ENCODE data around the gene C9orf78. TPM values are rescaled to one million over a fixed set of nuclear protein-coding genes. Genes with fewer than 3 reads are reported as not detected.
"Not testable (repeated sequence)": the region's sequence is repeated elsewhere in the genome, so short reads cannot be mapped to it uniquely, and the experiment has no call there.

Gene C9orf78
- total RNA-seq, 4 donors from 2014 or later: 44.1 to 98.0 (median 45.0) TPM

- ATAC-seq (ENCODE audit: low FRiP score): no peak
- TF ChIP-seq CTCF (IDR thresholded peaks at IDR 0.05): no peak
- no peak for DNase-seq (ENCODE audit: low spot score)
Measured at GRCh38 chr9:129798973-129799372, 36.1 kb downstream of the C9orf78 start.

GRCh38 chr9:129796029-129796428 is 39.0 kb downstream of the C9orf78 start:
- not testable (repeated sequence) for DNase-seq (ENCODE audit: low spot score); ATAC-seq (ENCODE audit: low FRiP score)

- no peak for DNase-seq (ENCODE audit: low spot score)
Measured at GRCh38 chr9:129794549-129794948, 40.5 kb downstream of the C9orf78 start.

GRCh38 chr9:129786481-129786880 is 48.6 kb downstream of the C9orf78 start:
- no peak for TF ChIP-seq CTCF (IDR thresholded peaks at IDR 0.05)
- DNase-seq (ENCODE audit: low spot score) (no peak), ATAC-seq (ENCODE audit: low FRiP score) (no peak)

More at GRCh38 chr9:129794549-129794948, 40.5 kb downstream of the C9orf78 start:
- no peak for ATAC-seq (ENCODE audit: low FRiP score)
- no peak for TF ChIP-seq CTCF (IDR thresholded peaks at IDR 0.05)

- DNase-seq (ENCODE audit: low spot score): no peak
- ATAC-seq (ENCODE audit: low FRiP score): no peak
- TF ChIP-seq CTCF (IDR thresholded peaks at IDR 0.05): no peak
Measured at GRCh38 chr9:129785866-129786265, 49.2 kb downstream of the C9orf78 start.

- not testable (repeated sequence) for DNase-seq (ENCODE audit: low spot score); ATAC-seq (ENCODE audit: low FRiP score)
Measured at GRCh38 chr9:129784970-129785369, 50.1 kb downstream of the C9orf78 start.

- peak in 1 of 3 donors; percentile 90 for TF ChIP-seq CTCF (IDR thresholded peaks at IDR 0.05)
- peak; percentile 42 for DNase-seq (ENCODE audit: low spot score)
- ATAC-seq (ENCODE audit: low FRiP score): peak; percentile 87
Measured at GRCh38 chr9:129783516-129784361, 51.3 kb downstream of the C9orf78 start.

GRCh38 chr9:129781981-129782380 is 53.1 kb downstream of the C9orf78 start:
- no peak for TF ChIP-seq CTCF (IDR thresholded peaks at IDR 0.05)
- DNase-seq (ENCODE audit: low spot score): no peak
- ATAC-seq (ENCODE audit: low FRiP score): no peak

All from omental fat pad (tissue), 4 donors.